HepG2 (cell line): Measurements from ENCODE around the gene PRDX2. TPM values are rescaled to one million over a fixed set of nuclear protein-coding genes. Genes with fewer than 3 reads are reported as not detected.
A peak's percentile ranks its signal among the peaks of the same experiment; 100 is the strongest.

Source experiments
- CEBPG ChIP-seq: IDR thresholded peaks from 2 replicates; pipeline ENCODE4 v1.6.1; 2016
- CREM ChIP-seq, 2 experiments: sonication (generic) in 1 of 2; formaldehyde crosslinking in 1 of 2; IDR thresholded peaks; 2 replicates each; pipeline versions ENCODE4 v1.4.0 to v1.6.1; 2016 to 2020; ENCODE audit warnings: antibody characterized with exemption in 1 of 2, mild to moderate bottlenecking in 1 of 2, missing genetic modification reagents in 1 of 2
- DPF2 ChIP-seq: sonication (generic); formaldehyde crosslinking; IDR thresholded peaks from 2 replicates; pipeline ENCODE4 v1.4.0; 2020; ENCODE audit warnings: mild to moderate bottlenecking, low read depth, missing genetic modification reagents, borderline replicate concordance
- JUN ChIP-seq: sonication (generic); formaldehyde crosslinking; IDR thresholded peaks from 2 replicates; pipeline ENCODE4 v1.4.0; 2020; ENCODE audit warnings: mild to moderate bottlenecking, missing genetic modification reagents
- POLR2AphosphoS5 ChIP-seq: IDR thresholded peaks from 2 replicates; pipeline ENCODE4 v1.6.1; 2012; ENCODE audit warnings: low read depth, low read length
- PRPF4 ChIP-seq: fragments of 200-400 bp; formaldehyde crosslinking; IDR thresholded peaks from 2 replicates; pipeline ENCODE4 v1.6.1; 2016; ENCODE audit warnings: low read length, low read depth; ENCODE audit not compliant: poor library complexity, severe bottlenecking
- TAF1 ChIP-seq: sonication (generic); formaldehyde crosslinking; IDR thresholded peaks from 2 replicates; pipeline ENCODE4 v1.4.0; 2020; ENCODE audit warnings: missing genetic modification reagents
- ZBTB38 ChIP-seq: sonication (generic); formaldehyde crosslinking; IDR thresholded peaks from 2 replicates; pipeline ENCODE4 v1.5.1; 2020; ENCODE audit warnings: mild to moderate bottlenecking, missing genetic modification reagents
- ZBTB8A ChIP-seq: sonication (generic); formaldehyde crosslinking; IDR thresholded peaks from 2 replicates; pipeline ENCODE4 v1.4.0; 2020; ENCODE audit warnings: mild to moderate bottlenecking, low read depth, missing genetic modification reagents, borderline replicate concordance
- ZFP41 ChIP-seq: sonication (generic); formaldehyde crosslinking; IDR thresholded peaks from 2 replicates; pipeline ENCODE4 v1.4.0; 2020; ENCODE audit warnings: mild to moderate bottlenecking, missing genetic modification reagents, borderline replicate concordance
- ZNF501 ChIP-seq: sonication (generic); formaldehyde crosslinking; IDR thresholded peaks from 2 replicates; pipeline ENCODE4 v1.5.1; 2020; ENCODE audit warnings: mild to moderate bottlenecking, moderate library complexity, missing genetic modification reagents
- ZNF543 ChIP-seq: sonication (generic); formaldehyde crosslinking; IDR thresholded peaks from 2 replicates; pipeline ENCODE4 v1.4.0; 2020; ENCODE audit warnings: mild to moderate bottlenecking, missing genetic modification reagents
- ZNF598 ChIP-seq: sonication (generic); formaldehyde crosslinking; IDR thresholded peaks from 2 replicates; pipeline ENCODE4 v1.5.1; 2020; ENCODE audit warnings: mild to moderate bottlenecking, missing genetic modification reagents, borderline replicate concordance
- ZNF879 ChIP-seq: sonication (generic); formaldehyde crosslinking; IDR thresholded peaks from 2 replicates; pipeline ENCODE4 v1.8.1; 2023; ENCODE audit warnings: missing genetic modification reagents
- polyA plus RNA-seq, 8 experiments: library from polyadenylated mRNA; depleted of rRNA in 3 of 8; stranded (reverse) in 7 of 8; unstranded in 1 of 8; fragments of >200 nt; fragmentation: Illumina TruSeq in 4 of 8; extraction: Trizol in 4 of 8; gene quantifications; 2 replicates each; pipeline versions ENCODE4 v1.2.1 to v1.2.3, GENCODE V29; 2011 to 2016; ENCODE audit warnings: low read depth in 4 of 8, missing spikeins in 1 of 8, mixed read lengths in 1 of 8; ENCODE audit not compliant: insufficient read depth in 1 of 8
- total RNA-seq, 5 experiments: library from RNA; depleted of rRNA; stranded (reverse); fragments of >200 nt; fragmentation: Illumina TruSeq; extraction: Trizol; gene quantifications; 2 replicates each; pipeline ENCODE4 v1.2.3, GENCODE V29; 2016; ENCODE audit warnings: low read depth in 1 of 5
- TF ChIP-seq, protein P1 (sequence below): IDR thresholded peaks from 2 replicates; pipeline ENCODE4 v1.4.0; 2020; ENCODE audit warnings: mild to moderate bottlenecking, missing genetic modification reagents
- TF ChIP-seq, protein P2 (sequence below): sonication (generic); formaldehyde crosslinking; IDR thresholded peaks from 2 replicates; pipeline ENCODE4 v1.4.0; 2020; ENCODE audit warnings: mild to moderate bottlenecking, missing genetic modification reagents
- TF ChIP-seq, protein P3 (sequence below): sonication (generic); formaldehyde crosslinking; IDR thresholded peaks from 2 replicates; pipeline ENCODE4 v1.5.1; 2020; ENCODE audit warnings: mild to moderate bottlenecking, missing genetic modification reagents, moderate library complexity
- TF ChIP-seq, protein P4 (sequence below): sonication (generic); formaldehyde crosslinking; conservative IDR thresholded peaks from 2 replicates; pipeline ENCODE4 v1.4.0; 2020; ENCODE audit warnings: missing genetic modification reagents

The PRDX2 gene
- total and polyA plus RNA-seq, 2 of the 13 experiments (the other 11 are each of a cell fraction or from before 2014, with no cell fraction given) = 218 to 381 TPM

DNA sequence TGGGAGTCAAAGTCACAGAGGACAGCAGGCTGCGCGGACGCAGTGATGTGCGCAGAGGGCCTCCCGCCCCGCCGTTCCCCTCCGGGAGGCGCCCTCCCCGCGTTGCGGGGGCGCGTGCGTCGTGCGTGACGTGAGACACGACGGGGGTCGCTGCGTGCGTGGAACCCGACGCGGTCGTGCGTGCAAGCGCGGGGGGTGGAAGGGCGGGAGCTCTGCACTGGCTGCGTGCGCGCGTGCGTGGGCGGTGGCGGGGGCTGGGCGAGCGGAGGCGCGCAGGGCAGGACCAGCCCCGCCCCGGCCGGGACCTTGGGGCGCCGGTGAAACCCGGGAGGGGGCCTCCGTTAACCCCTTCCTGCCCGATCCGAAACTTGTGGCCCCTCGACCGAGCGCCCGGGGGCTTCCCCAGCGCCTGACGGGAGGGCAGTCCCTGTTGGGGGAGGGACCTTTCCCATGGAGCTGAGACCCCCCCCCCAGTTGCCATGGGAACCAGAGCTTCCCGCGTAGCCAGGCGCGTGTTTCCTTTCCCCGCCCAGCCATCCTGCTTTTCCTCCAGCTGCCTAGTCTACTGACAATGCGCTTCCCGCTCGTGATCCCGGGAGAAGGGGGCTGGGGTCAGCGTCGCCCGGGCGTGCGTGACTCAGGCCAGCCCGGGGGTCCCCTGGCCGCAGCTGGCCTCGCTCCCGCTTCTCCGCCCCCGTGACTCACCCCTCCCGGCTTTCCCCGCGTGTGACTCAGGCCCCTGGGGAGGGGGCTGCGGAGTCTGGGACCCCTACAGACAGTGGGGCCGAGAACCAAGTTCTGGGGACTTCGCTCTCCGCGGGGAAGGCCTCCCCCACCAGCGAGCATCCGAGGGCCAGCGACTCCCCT lies 18.9 kb downstream of the PRDX2 start (continued):
- TF ChIP-seq, protein P1, sequence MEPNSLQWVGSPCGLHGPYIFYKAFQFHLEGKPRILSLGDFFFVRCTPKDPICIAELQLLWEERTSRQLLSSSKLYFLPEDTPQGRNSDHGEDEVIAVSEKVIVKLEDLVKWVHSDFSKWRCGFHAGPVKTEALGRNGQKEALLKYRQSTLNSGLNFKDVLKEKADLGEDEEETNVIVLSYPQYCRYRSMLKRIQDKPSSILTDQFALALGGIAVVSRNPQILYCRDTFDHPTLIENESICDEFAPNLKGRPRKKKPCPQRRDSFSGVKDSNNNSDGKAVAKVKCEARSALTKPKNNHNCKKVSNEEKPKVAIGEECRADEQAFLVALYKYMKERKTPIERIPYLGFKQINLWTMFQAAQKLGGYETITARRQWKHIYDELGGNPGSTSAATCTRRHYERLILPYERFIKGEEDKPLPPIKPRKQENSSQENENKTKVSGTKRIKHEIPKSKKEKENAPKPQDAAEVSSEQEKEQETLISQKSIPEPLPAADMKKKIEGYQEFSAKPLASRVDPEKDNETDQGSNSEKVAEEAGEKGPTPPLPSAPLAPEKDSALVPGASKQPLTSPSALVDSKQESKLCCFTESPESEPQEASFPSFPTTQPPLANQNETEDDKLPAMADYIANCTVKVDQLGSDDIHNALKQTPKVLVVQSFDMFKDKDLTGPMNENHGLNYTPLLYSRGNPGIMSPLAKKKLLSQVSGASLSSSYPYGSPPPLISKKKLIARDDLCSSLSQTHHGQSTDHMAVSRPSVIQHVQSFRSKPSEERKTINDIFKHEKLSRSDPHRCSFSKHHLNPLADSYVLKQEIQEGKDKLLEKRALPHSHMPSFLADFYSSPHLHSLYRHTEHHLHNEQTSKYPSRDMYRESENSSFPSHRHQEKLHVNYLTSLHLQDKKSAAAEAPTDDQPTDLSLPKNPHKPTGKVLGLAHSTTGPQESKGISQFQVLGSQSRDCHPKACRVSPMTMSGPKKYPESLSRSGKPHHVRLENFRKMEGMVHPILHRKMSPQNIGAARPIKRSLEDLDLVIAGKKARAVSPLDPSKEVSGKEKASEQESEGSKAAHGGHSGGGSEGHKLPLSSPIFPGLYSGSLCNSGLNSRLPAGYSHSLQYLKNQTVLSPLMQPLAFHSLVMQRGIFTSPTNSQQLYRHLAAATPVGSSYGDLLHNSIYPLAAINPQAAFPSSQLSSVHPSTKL (CRISPR knock-in tag) = peak; percentile 22; the same call in 1 of the 2 replicates
- TF ChIP-seq JUN (CRISPR knock-in tag) (no peak), TAF1 (CRISPR knock-in tag) (peak; percentile 11; the same call in 1 of the 2 replicates), ZNF879 (CRISPR knock-in tag) (no peak), ZBTB38 (CRISPR knock-in tag) (0 out of 2 replicates have a peak, but pooled peaks have one; percentile 53), ZFP41 (CRISPR knock-in tag) (no peak), ZNF598 (no peak), ZBTB8A (CRISPR knock-in tag) (no peak), CREM (IDR thresholded peaks at IDR 0.05) (no peak), CREM (CRISPR knock-in tag; IDR thresholded peaks at IDR 0.05) (no peak), ZNF543 (CRISPR knock-in tag) (no peak), PRPF4 (no peak), DPF2 (CRISPR knock-in tag) (no peak), POLR2AphosphoS5 (no peak), ZNF501 (CRISPR knock-in tag) (0 out of 2 replicates have a peak, but pooled peaks have one; percentile 12), CEBPG (CRISPR knock-in tag) (no peak)
- TF ChIP-seq, protein P2, sequence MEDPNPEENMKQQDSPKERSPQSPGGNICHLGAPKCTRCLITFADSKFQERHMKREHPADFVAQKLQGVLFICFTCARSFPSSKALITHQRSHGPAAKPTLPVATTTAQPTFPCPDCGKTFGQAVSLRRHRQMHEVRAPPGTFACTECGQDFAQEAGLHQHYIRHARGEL = no peak
- TF ChIP-seq, protein P3, sequence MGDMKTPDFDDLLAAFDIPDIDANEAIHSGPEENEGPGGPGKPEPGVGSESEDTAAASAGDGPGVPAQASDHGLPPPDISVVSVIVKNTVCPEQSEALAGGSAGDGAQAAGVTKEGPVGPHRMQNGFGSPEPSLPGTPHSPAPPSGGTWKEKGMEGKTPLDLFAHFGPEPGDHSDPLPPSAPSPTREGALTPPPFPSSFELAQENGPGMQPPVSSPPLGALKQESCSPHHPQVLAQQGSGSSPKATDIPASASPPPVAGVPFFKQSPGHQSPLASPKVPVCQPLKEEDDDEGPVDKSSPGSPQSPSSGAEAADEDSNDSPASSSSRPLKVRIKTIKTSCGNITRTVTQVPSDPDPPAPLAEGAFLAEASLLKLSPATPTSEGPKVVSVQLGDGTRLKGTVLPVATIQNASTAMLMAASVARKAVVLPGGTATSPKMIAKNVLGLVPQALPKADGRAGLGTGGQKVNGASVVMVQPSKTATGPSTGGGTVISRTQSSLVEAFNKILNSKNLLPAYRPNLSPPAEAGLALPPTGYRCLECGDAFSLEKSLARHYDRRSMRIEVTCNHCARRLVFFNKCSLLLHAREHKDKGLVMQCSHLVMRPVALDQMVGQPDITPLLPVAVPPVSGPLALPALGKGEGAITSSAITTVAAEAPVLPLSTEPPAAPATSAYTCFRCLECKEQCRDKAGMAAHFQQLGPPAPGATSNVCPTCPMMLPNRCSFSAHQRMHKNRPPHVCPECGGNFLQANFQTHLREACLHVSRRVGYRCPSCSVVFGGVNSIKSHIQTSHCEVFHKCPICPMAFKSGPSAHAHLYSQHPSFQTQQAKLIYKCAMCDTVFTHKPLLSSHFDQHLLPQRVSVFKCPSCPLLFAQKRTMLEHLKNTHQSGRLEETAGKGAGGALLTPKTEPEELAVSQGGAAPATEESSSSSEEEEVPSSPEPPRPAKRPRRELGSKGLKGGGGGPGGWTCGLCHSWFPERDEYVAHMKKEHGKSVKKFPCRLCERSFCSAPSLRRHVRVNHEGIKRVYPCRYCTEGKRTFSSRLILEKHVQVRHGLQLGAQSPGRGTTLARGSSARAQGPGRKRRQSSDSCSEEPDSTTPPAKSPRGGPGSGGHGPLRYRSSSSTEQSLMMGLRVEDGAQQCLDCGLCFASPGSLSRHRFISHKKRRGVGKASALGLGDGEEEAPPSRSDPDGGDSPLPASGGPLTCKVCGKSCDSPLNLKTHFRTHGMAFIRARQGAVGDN (CRISPR knock-in tag) = peak; percentile 84
- TF ChIP-seq, protein P4, sequence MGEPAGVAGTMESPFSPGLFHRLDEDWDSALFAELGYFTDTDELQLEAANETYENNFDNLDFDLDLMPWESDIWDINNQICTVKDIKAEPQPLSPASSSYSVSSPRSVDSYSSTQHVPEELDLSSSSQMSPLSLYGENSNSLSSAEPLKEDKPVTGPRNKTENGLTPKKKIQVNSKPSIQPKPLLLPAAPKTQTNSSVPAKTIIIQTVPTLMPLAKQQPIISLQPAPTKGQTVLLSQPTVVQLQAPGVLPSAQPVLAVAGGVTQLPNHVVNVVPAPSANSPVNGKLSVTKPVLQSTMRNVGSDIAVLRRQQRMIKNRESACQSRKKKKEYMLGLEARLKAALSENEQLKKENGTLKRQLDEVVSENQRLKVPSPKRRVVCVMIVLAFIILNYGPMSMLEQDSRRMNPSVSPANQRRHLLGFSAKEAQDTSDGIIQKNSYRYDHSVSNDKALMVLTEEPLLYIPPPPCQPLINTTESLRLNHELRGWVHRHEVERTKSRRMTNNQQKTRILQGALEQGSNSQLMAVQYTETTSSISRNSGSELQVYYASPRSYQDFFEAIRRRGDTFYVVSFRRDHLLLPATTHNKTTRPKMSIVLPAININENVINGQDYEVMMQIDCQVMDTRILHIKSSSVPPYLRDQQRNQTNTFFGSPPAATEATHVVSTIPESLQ (CRISPR knock-in tag) = no peak
